T-cell (primary cell): ENCODE data around the gene SFTPB. TPM values are rescaled to one million over a fixed set of nuclear protein-coding genes. Genes with fewer than 3 reads are reported as not detected.

Source experiments
- ATAC-seq, 4 experiments: fragments of 200-7000 bp in 3 of 4; fragments of 150-1000 bp in 1 of 4; cut with Tn5 transposase; replicated peaks in 1 of 4; 1 replicate in 3 of 4; 2 replicates in 1 of 4; pipeline ENCODE4 v1.10.0; 2021; ENCODE audit warnings: moderate library complexity in 3 of 4, mild to moderate bottlenecking in 2 of 4, moderate number of reproducible peaks in 1 of 4
- CTCF ChIA-PET, 2 donors: fragments of 300-600 bp; sonication (Branson Sonifier 250); formaldehyde crosslinking; loops; one replicate each; lab custom pipeline; 2022; ENCODE audit warnings: antibody characterized with exemption in 2 of 2; lab: Charles Lee
- POLR2A ChIA-PET, 2 donors: fragments of 300-600 bp; sonication (Branson Sonifier 250); formaldehyde crosslinking; loops; one replicate each; lab custom pipeline; 2022; ENCODE audit warnings: antibody characterized with exemption in 2 of 2; lab: Charles Lee
- DNase-seq, 35 experiments: peaks; one replicate each; pipeline versions ENCODE4 v3.0.0 to v3.0.0-alpha.2; 2013 to 2023
- H3K27ac ChIP-seq: one replicate; pipeline ENCODE4 v1.5.1; 2013; ENCODE audit warnings: low read length
- H3K27me3 ChIP-seq, 2 experiments: replicated peaks in 1 of 2; 1 replicate in 1 of 2; 2 replicates in 1 of 2; pipeline versions ENCODE4 v1.6.1 to v1.7.0; 2013; ENCODE audit warnings: low read length in 1 of 2, mixed read lengths in 1 of 2; ENCODE audit not compliant: control insufficient read depth in 2 of 2, insufficient read depth in 2 of 2; ENCODE audit errors: extremely low read depth in 1 of 2
- H3K36me3 ChIP-seq, 2 donors: 1 replicate in 1 of 2; 2 replicates in 1 of 2; pipeline versions ENCODE4 v1.6.1 to v1.7.0; 2013; ENCODE audit warnings: low read length in 1 of 2; ENCODE audit not compliant: control insufficient read depth in 2 of 2, insufficient read depth in 1 of 2; ENCODE audit errors: extremely low read depth in 1 of 2
- H3K4me1 ChIP-seq, 2 experiments: 1 replicate in 1 of 2; 2 replicates in 1 of 2; pipeline versions ENCODE4 v1.6.1 to v1.7.0; 2013; ENCODE audit warnings: low read length in 2 of 2, mixed read lengths in 1 of 2; ENCODE audit not compliant: insufficient read depth in 2 of 2, control insufficient read depth in 1 of 2; ENCODE audit errors: extremely low read depth in 1 of 2
- H3K4me3 ChIP-seq, 2 donors: 1 replicate in 1 of 2; 2 replicates in 1 of 2; pipeline versions ENCODE4 v1.5.1 to v1.7.0; 2013; ENCODE audit warnings: mild to moderate bottlenecking in 2 of 2, low read length in 1 of 2, moderate library complexity in 1 of 2; ENCODE audit not compliant: control insufficient read depth in 1 of 2; ENCODE audit errors: extremely low read depth in 1 of 2
- H3K9me3 ChIP-seq: 2 replicates; pipeline ENCODE4 v1.7.0; 2013
- H3K27ac Mint-ChIP-seq, 2 donors: one replicate each; pipeline ENCODE4 v1.8.0; 2020 to 2021; ENCODE audit warnings: mild to moderate bottlenecking in 2 of 2, mixed read lengths in 2 of 2
- H3K27me3 Mint-ChIP-seq, 2 donors: one replicate each; pipeline ENCODE4 v1.8.0; 2021 to 2022; ENCODE audit warnings: mixed read lengths in 2 of 2
- H3K36me3 Mint-ChIP-seq: one replicate; pipeline ENCODE4 v1.8.0; 2021; ENCODE audit warnings: mixed read lengths
- H3K4me1 Mint-ChIP-seq, 3 donors: one replicate each; pipeline ENCODE4 v1.8.0; 2020 to 2022; ENCODE audit warnings: mixed read lengths in 3 of 3, mild to moderate bottlenecking in 1 of 3
- H3K4me3 Mint-ChIP-seq, 3 donors: one replicate each; pipeline ENCODE4 v1.8.0; 2020 to 2022; ENCODE audit warnings: mild to moderate bottlenecking in 3 of 3, mixed read lengths in 3 of 3, moderate library complexity in 3 of 3
- H3K9me3 Mint-ChIP-seq, 3 donors: one replicate each; pipeline ENCODE4 v1.8.0; 2020 to 2022; ENCODE audit warnings: mixed read lengths in 3 of 3
- WGBS: methylation state at CpG from one replicate; pipeline ENCODE4 v1.1.5; 2013; ENCODE audit warnings: missing lambda C conversion rate; ENCODE audit not compliant: insufficient coverage; 5-methylcytosine and 5-hydroxymethylcytosine counted together
- total RNA-seq, 35 experiments: library from RNA in 6 of 35; stranded (reverse) in 6 of 35; fragments of 120-200 nt in 1 of 35; gene quantifications; one replicate each; pipeline versions ENCODE4 v1.2.1 to v1.2.4 and lab custom pipeline; 2013 to 2026

SFTPB gene
- total RNA-seq, 5 donors from 2014 or later (not counting 1 experiment from before 2014, with no cell fraction given) = 11.6 to 18.6 (median 16.0) TPM; not detected in 2

GRCh38 chr2:85708641-85709040 is 40.6 kb upstream of the SFTPB start:
- Mint-ChIP-seq H3K4me3 (no peak overlapping the region), H3K4me1 (peaks cover 9 to 27% (median 15%) of the 10 kb centered on the region in 3 donors), H3K9me3 (no peaks in the 10 kb centered on the region), H3K27me3 (peaks cover 6 to 7% of the 10 kb centered on the region in 2 donors), H3K27ac (no peak overlapping the region), H3K36me3 (no peaks in the 10 kb centered on the region)
- H3K4me3 ChIP-seq = no peak overlapping the region
- DNase-seq = no peak
- WGBS = no CpG with 5 or more reads among the region's 1 CpG
- no peaks in the 10 kb centered on the region for H3K9me3 ChIP-seq
- no peaks in the 10 kb centered on the region for H3K36me3 ChIP-seq
- H3K4me1 ChIP-seq = peaks cover 0 to 23% of the 10 kb centered on the region in 2 experiments
- POLR2A ChIA-PET = no interaction called here
- ATAC-seq = no peak
- CTCF ChIA-PET = interaction anchor here (1.4 to 5.8 kb wide), 5 partner anchors 11 to 72 kb away, joined by 3 to 48 read pairs (median 4); no protein-coding TSS in a partner anchor
- no peak overlapping the region for H3K27ac ChIP-seq
- peaks cover 0 to 38% of the 10 kb centered on the region in 2 experiments for H3K27me3 ChIP-seq

- Mint-ChIP-seq H3K36me3 (no peaks in the 10 kb centered on the region), H3K9me3 (no peaks in the 10 kb centered on the region), H3K27me3 (peaks cover 6 to 7% of the 10 kb centered on the region in 2 donors), H3K4me1 (peaks cover 15 to 38% (median 16%) of the 10 kb centered on the region in 3 donors), H3K27ac (no peak overlapping the region), H3K4me3 (no peak overlapping the region)
- Histone ChIP-seq H3K4me3 (no peak overlapping the region), H3K36me3 (no peaks in the 10 kb centered on the region), H3K27me3 (peaks cover 0 to 36% of the 10 kb centered on the region in 2 experiments), H3K4me1 (peaks cover 0 to 23% of the 10 kb centered on the region in 2 experiments), H3K9me3 (no peaks in the 10 kb centered on the region), H3K27ac (no peak overlapping the region)
- WGBS = 0% methylated on average over 3 of the region's 10 CpGs
- DNase-seq = peak in 30 of 35 experiments; percentile 16 to 88 (median 51)
- POLR2A ChIA-PET = no interaction called here
- ATAC-seq = peak; percentile 83 to 87 (median 85)
- CTCF ChIA-PET = interaction anchor here (0.7 to 5.8 kb wide), 12 partner anchors 8 to 168 kb away, joined by 3 to 48 read pairs (median 4); partner anchors contain the start of gene MAT2A (in 1 of the 2)
Measured at GRCh38 chr2:85707304-85707703, 39.3 kb upstream of the SFTPB start.

DNA sequence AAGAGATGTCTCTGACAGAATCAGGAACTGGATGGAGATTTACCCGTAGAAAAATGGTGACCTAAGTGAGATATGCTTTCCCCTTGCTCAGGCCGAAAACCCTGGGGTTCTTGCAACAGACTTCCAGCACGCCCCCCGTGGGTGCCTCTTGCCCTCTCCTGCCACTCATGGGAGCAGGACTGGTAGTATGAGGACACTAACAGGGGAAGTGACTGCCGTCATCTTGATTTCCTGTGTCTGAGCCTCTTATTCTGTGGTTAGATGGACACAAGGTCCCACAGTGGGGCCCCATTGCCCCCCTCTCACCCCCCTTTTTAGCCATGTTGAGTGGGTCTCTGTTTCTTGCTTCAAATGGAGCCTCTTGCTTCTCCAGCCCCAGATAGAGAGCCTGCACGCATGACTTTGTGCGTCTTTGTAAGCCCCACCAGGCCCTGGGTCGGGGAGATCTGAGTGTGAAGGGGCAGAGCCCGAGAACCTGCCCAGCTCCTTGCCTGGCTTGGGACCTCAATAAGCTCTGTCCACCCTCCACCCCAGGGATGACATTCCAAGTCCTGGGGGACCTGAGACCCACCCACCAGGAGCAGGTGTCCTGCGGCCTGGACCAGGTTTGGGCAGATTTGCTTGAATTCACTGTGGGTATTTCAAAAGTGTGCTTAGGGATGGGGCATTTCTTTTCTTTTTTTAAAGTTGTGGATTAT is 38.7 kb upstream of the SFTPB start:
- CTCF ChIA-PET = interaction anchor here (0.7 to 5.8 kb wide), 6 partner anchors 9 to 168 kb away, joined by 3 to 48 read pairs (median 4); partner anchors contain the start of gene MAT2A (in 1 of the 2)
- H3K9me3 Mint-ChIP-seq = no peaks in the 10 kb centered on the region
- no peak overlapping the region for H3K4me3 Mint-ChIP-seq
- Histone ChIP-seq H3K36me3 (no peaks in the 10 kb centered on the region), H3K9me3 (no peaks in the 10 kb centered on the region), H3K4me1 (peaks cover 0 to 23% of the 10 kb centered on the region in 2 experiments), H3K27me3 (peaks cover 0 to 33% of the 10 kb centered on the region in 2 experiments), H3K4me3 (no peak overlapping the region), H3K27ac (no peak overlapping the region)
- H3K4me1 Mint-ChIP-seq = peaks cover 15 to 40% (median 18%) of the 10 kb centered on the region in 3 donors
- POLR2A ChIA-PET = no interaction called here
- peak in 5 of 35 experiments; percentile 19 to 44 (median 25) for DNase-seq
- peak in 2 of 4 experiments; percentile 14 to 16 for ATAC-seq
- H3K27ac Mint-ChIP-seq = no peak overlapping the region
- peaks cover 6 to 7% of the 10 kb centered on the region in 2 donors for H3K27me3 Mint-ChIP-seq
- no peaks in the 10 kb centered on the region for H3K36me3 Mint-ChIP-seq
- 90% methylated on average over 4 of the region's 10 CpGs for WGBS

DNA sequence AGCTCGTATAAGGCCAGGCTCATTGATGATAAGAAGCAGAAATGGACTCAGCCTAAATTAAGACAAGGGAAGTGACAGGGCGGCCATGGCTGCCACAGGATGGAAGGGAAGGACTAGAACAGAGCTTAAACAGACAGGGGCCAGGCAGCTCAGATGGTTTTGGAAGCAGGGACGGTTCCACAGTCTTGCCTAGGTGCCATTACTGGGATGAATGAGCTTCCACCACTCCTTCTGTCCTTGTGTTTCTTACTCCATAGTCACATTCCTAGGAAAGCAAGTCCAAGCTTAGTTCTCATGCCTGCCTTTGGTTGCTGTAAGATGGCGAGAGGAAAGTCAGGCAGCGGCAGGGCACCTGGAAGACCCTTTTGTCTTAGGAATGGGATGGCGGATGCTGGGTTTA is 38.1 kb upstream of the SFTPB start:
- Histone ChIP-seq H3K4me1 (peaks cover 0 to 23% of the 10 kb centered on the region in 2 experiments), H3K36me3 (no peaks in the 10 kb centered on the region), H3K9me3 (no peaks in the 10 kb centered on the region), H3K27ac (no peak overlapping the region), H3K4me3 (no peak overlapping the region), H3K27me3 (peaks cover 0 to 26% of the 10 kb centered on the region in 2 experiments)
- no peak for ATAC-seq
- Mint-ChIP-seq H3K4me1 (peaks cover 15 to 40% (median 18%) of the 10 kb centered on the region in 3 donors), H3K9me3 (no peaks in the 10 kb centered on the region), H3K27me3 (peaks cover 6 to 7% of the 10 kb centered on the region in 2 donors), H3K36me3 (no peaks in the 10 kb centered on the region), H3K27ac (no peak overlapping the region), H3K4me3 (no peak overlapping the region)
- ChIA-PET CTCF (interaction anchor here (0.5 to 5.8 kb wide), 5 partner anchors 9 to 70 kb away, joined by 3 to 48 read pairs (median 4); no protein-coding TSS in a partner anchor), POLR2A (interaction anchor here in 1 of 2 donors (0.5 kb wide), 1 partner anchor 27 kb away, joined by 8 read pairs; no protein-coding TSS in a partner anchor)
- 94% methylated on average over 2 of the region's 6 CpGs for WGBS
- no peak for DNase-seq

GRCh38 chr2:85705680-85706039 is 37.7 kb upstream of the SFTPB start:
- ChIA-PET CTCF (interaction anchor here (0.7 to 5.8 kb wide), 4 partner anchors 25 to 149 kb away, joined by 3 to 48 read pairs (median 3); no protein-coding TSS in a partner anchor), POLR2A (interaction anchor here in 1 of 2 donors (0.5 kb wide), 1 partner anchor 27 kb away, joined by 8 read pairs; no protein-coding TSS in a partner anchor)
- no peaks in the 10 kb centered on the region for H3K9me3 Mint-ChIP-seq
- peaks cover 15 to 40% (median 18%) of the 10 kb centered on the region in 3 donors for H3K4me1 Mint-ChIP-seq
- Histone ChIP-seq H3K4me1 (peaks cover 0 to 23% of the 10 kb centered on the region in 2 experiments), H3K9me3 (no peaks in the 10 kb centered on the region), H3K36me3 (no peaks in the 10 kb centered on the region), H3K27ac (peak overlapping the region; percentile 59), H3K4me3 (no peak overlapping the region), H3K27me3 (peaks cover 0 to 22% of the 10 kb centered on the region in 2 experiments)
- ATAC-seq (no peak), DNase-seq (no peak)
- H3K36me3 Mint-ChIP-seq = no peaks in the 10 kb centered on the region
- H3K27me3 Mint-ChIP-seq = peaks cover 6 to 7% of the 10 kb centered on the region in 2 donors
- no peak overlapping the region for H3K4me3 Mint-ChIP-seq
- H3K27ac Mint-ChIP-seq = no peak overlapping the region
- 80% methylated on average over 1 of the region's 2 CpGs for WGBS
